Right cardiac atrium (tissue), 5 donors: ENCODE data around the gene SYT1. TPM values are rescaled to one million over a fixed set of nuclear protein-coding genes. Genes with fewer than 3 reads are reported as not detected.

Experiments used
- ATAC-seq, 2 donors: fragments of 200-7000 bp; cut with Tn5 transposase; one replicate each; pipeline versions ENCODE4 v1.8.0 to v1.9.1; 2020; ENCODE audit warnings: moderate library complexity in 2 of 2, mild to moderate bottlenecking in 1 of 2
- DNase-seq, 3 donors: peaks; one replicate each; pipeline ENCODE4 v3.0.0-alpha.2; 2020
- H3K27ac ChIP-seq: one replicate; pipeline ENCODE4 v1.5.1; 2013; ENCODE audit warnings: mild to moderate bottlenecking, low read length, control low read depth, moderate library complexity
- H3K27me3 ChIP-seq: one replicate; pipeline ENCODE4 v1.6.1; 2013; ENCODE audit not compliant: control insufficient read depth, insufficient read depth
- H3K4me1 ChIP-seq: one replicate; pipeline ENCODE4 v1.6.1; 2013; ENCODE audit warnings: low read length; ENCODE audit not compliant: control insufficient read depth, insufficient read depth
- H3K4me3 ChIP-seq: one replicate; pipeline ENCODE4 v1.5.1; 2013; ENCODE audit warnings: low read length, control low read depth
- H3K9me3 ChIP-seq: one replicate; pipeline ENCODE4 v1.6.1; 2013; ENCODE audit warnings: low read length; ENCODE audit not compliant: control insufficient read depth
- WGBS: extraction: QIAGEN DNeasy Blood & Tissue Kit; methylation state at CpG from one replicate; pipeline ENCODE4 v1.1.7; 2013; 5-methylcytosine and 5-hydroxymethylcytosine counted together
- intact Hi-C, 4 donors: fragments of 100-400 bp; cut with DNase I; formaldehyde crosslinking; loops; one replicate each; pipeline versions ENCODE4 v1.11.0 to v1.14.0; 2022 to 2023
- polyA plus RNA-seq: library from polyadenylated mRNA; stranded (reverse); fragments of 200-250 nt; gene quantifications from one replicate; pipeline ENCODE4 v1.2.3, GENCODE V29; 2013
- total RNA-seq, 4 donors: library from RNA; stranded (reverse); fragmentation: NEBNext Ultra II Directional; extraction: Animal tissue kit (Norgen Biotek cat#: 25700); gene quantifications; one replicate each; pipeline ENCODE4 v1.2.1, GENCODE V29; 2021
- donor health status: healthy with polysubstance abuse.
- donor health status: DM: no; HTN: yes; CAD: no.
- donor health status: DM: no; HTN: no; CAD: no.
- donor health status: DM: no; HTN: yes; CAD: no; lungs with severe emphysema.
- donor health status: DM: yes; HTN: yes; CAD: no.

Gene SYT1
- total and polyA plus RNA-seq, 5 donors = 0.20 to 0.53 (median 0.27) TPM; not detected in 1

GRCh38 chr12:79143803-79144202 is 279.2 kb downstream of the SYT1 start:
- Histone ChIP-seq H3K27me3 (no peaks in the 10 kb centered on the region), H3K9me3 (no peaks in the 10 kb centered on the region), H3K27ac (no peak overlapping the region), H3K4me3 (no peak overlapping the region), H3K4me1 (no peaks in the 10 kb centered on the region)
- ATAC-seq = no peak
- DNase-seq = no peak
- WGBS = 73% methylated on average over 2 of the region's 2 CpGs
- intact Hi-C loops = no loop called here

DNA sequence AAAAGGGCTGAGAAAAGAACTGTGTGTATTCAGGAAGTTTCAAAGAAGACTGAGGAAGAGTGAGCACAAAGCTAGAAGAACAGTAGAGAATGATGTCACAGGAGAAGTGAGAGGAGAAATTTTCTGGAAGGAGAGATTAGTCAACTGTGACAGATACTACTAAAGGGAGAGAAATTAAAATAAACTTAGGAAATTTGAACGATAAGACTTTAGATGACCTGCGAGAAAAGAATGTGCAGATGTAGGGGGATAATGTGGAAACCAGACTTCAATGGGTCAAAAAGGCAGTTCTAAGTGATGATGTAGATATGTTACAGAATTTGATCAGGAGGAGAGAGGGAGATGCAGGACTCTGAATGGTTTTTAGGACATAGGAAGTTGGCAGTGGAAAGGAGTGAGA is 287.4 kb downstream of the SYT1 start:
- WGBS = 84% methylated on average over 2 of the region's 2 CpGs

DNA sequence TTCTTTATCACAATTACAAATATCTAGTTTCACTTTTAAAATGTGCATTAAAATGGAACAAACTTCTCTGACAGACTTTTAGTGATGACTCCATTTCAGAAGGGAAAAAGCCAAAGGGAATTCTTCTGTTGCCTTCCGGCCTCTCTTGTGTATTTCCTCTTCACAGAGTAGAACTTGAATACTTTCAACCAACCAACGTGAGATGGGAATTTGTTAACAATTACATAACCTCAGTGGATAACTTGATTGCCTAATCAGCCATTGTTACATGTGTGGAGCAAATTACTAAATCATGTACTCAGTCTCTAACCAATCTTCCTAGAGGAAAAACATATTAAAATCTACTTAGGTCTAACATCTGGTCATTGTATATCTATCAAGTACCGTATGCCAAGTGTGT is 291.1 kb downstream of the SYT1 start:
- WGBS = 53% methylated on average over 3 of the region's 3 CpGs
- Histone ChIP-seq H3K27me3 (no peaks in the 10 kb centered on the region), H3K27ac (no peak overlapping the region), H3K9me3 (no peaks in the 10 kb centered on the region), H3K4me3 (no peak overlapping the region), H3K4me1 (no peaks in the 10 kb centered on the region)
- ATAC-seq (no peak), DNase-seq (no peak)
- intact Hi-C loops = no loop called here

More for the DNA sequence above, 287.4 kb downstream of the SYT1 start:
- Histone ChIP-seq H3K9me3 (no peaks in the 10 kb centered on the region), H3K4me1 (no peaks in the 10 kb centered on the region), H3K27me3 (no peaks in the 10 kb centered on the region), H3K4me3 (no peak overlapping the region), H3K27ac (no peak overlapping the region)
- ATAC-seq = no peak
- intact Hi-C loops = no loop called here
- no peak for DNase-seq

DNA sequence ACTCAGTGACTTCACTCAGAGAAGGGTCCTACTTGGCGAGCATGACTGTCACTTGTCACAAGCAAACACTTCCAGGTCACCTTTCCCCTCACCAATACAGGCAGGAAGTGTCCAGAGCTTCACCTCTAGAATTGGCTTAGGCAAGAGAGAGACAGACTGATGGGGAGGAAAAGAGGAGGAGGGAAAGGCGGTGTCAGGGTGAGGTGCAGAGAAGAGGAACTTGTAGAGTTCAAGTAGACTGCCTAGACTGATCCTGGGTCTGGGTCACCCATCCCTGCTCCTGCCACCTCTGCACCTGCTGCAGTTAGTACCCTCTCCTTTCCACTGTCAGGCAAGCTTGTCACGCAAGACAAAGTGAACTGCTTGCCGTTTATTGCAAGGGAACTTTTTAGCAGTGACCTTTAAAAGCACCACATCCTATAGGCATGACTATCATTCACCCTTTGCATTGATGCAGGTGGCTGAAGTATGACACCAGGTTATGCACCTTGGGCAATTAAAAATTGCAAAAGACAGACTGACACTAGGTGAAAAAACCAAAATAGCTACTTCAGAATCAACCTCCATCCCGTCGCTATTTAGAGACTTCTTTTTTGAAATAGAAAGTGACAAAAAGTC is 292.4 kb downstream of the SYT1 start:
- DNase-seq = no peak
- Histone ChIP-seq H3K4me3 (no peak overlapping the region), H3K9me3 (no peaks in the 10 kb centered on the region), H3K27ac (no peak overlapping the region), H3K27me3 (no peaks in the 10 kb centered on the region), H3K4me1 (no peaks in the 10 kb centered on the region)
- WGBS = 83% methylated on average over 6 of the region's 6 CpGs
- intact Hi-C loops = no loop called here
- ATAC-seq = no peak

- intact Hi-C loops = no loop called here
- no peaks in the 10 kb centered on the region for H3K4me1 ChIP-seq
- H3K27me3 ChIP-seq = no peaks in the 10 kb centered on the region
- no peak overlapping the region for H3K27ac ChIP-seq
- H3K9me3 ChIP-seq = no peaks in the 10 kb centered on the region
- H3K4me3 ChIP-seq = no peak overlapping the region
- 69% methylated on average over 1 of the region's 1 CpG for WGBS
- DNase-seq = no peak
- no peak for ATAC-seq
These were observed 296.8 kb downstream of the SYT1 start for GRCh38 chr12:79161249-79161934.

- Histone ChIP-seq H3K4me1 (no peaks in the 10 kb centered on the region), H3K4me3 (no peak overlapping the region), H3K27me3 (no peaks in the 10 kb centered on the region), H3K9me3 (no peaks in the 10 kb centered on the region), H3K27ac (no peak overlapping the region)
- DNase-seq (no peak), ATAC-seq (no peak)
- intact Hi-C loops = no loop called here
- 80% methylated on average over 3 of the region's 3 CpGs for WGBS
These were observed 297.7 kb downstream of the SYT1 start for GRCh38 chr12:79162147-79162772.

DNA sequence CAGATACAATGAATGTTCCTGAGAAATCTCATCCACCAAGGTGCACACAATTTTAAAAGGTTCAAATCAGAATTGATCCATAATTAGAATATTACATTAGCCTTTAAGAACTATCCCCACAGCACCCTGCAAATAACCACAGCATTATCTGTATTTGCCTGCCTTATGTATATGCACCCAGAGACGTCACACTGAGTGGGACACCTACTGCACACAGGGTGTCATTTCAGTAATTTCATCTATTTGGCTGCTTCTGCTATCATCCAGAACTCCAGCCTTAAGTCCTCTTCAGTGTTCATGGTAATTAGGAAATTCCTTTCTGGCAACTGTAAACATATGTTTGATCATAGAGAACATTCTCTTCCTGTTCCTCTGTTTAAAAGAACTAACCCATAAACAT is 298.4 kb downstream of the SYT1 start:
- no peak overlapping the region for H3K4me3 ChIP-seq
- WGBS = 79% methylated on average over 1 of the region's 1 CpG
- H3K27ac ChIP-seq = no peak overlapping the region
- no peak for DNase-seq
- no peaks in the 10 kb centered on the region for H3K9me3 ChIP-seq
- no peaks in the 10 kb centered on the region for H3K4me1 ChIP-seq
- H3K27me3 ChIP-seq = no peaks in the 10 kb centered on the region
- intact Hi-C loops = no loop called here
- no peak for ATAC-seq

GRCh38 chr12:79164890-79165289 is 300.3 kb downstream of the SYT1 start:
- ATAC-seq (no peak), DNase-seq (no peak)
- H3K4me3 ChIP-seq = no peak overlapping the region
- intact Hi-C loops = no loop called here
- no peaks in the 10 kb centered on the region for H3K9me3 ChIP-seq
- WGBS = 59% methylated on average over 2 of the region's 2 CpGs
- no peaks in the 10 kb centered on the region for H3K4me1 ChIP-seq
- no peak overlapping the region for H3K27ac ChIP-seq
- no peaks in the 10 kb centered on the region for H3K27me3 ChIP-seq

DNA sequence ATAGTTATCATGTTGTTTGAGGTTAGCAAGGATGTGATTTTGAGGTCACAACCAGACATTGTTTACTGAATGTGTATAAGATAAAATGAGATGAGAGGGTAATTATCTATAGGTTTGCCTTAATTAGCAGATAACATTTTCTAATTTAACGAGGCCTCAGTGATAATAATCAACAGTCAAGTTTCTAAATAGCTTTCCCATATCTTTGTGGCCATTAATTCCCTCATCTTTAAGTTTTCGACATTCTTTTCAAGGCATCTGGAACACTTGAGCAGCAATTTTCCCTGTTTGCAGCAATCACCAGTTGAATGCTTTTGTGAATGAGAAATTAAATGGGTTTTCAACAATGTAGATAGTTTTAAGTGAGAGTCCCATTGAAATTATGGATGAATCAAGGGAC is 304.1 kb downstream of the SYT1 start:
- WGBS = 41% methylated on average over 2 of the region's 2 CpGs

GRCh38 chr12:79174626-79175025 is 310.1 kb downstream of the SYT1 start:
- Histone ChIP-seq H3K9me3 (no peaks in the 10 kb centered on the region), H3K4me3 (no peak overlapping the region), H3K4me1 (no peaks in the 10 kb centered on the region), H3K27me3 (no peaks in the 10 kb centered on the region), H3K27ac (no peak overlapping the region)
- ATAC-seq (no peak), DNase-seq (no peak)
- 3% methylated on average over 1 of the region's 1 CpG for WGBS
- intact Hi-C loops = no loop called here

More for the DNA sequence above, 304.1 kb downstream of the SYT1 start:
- Histone ChIP-seq H3K4me1 (no peaks in the 10 kb centered on the region), H3K9me3 (no peaks in the 10 kb centered on the region), H3K27ac (no peak overlapping the region), H3K27me3 (no peaks in the 10 kb centered on the region), H3K4me3 (no peak overlapping the region)
- no peak for ATAC-seq
- intact Hi-C loops = no loop called here
- DNase-seq = no peak

GRCh38 chr12:79183003-79183402 is 318.4 kb downstream of the SYT1 start:
- ATAC-seq (no peak), DNase-seq (no peak)
- Histone ChIP-seq H3K4me3 (no peak overlapping the region), H3K27ac (no peak overlapping the region), H3K4me1 (no peaks in the 10 kb centered on the region), H3K9me3 (no peaks in the 10 kb centered on the region), H3K27me3 (no peaks in the 10 kb centered on the region)
- intact Hi-C loops = no loop called here
- WGBS = 89% methylated on average over 2 of the region's 2 CpGs
